Mucosa of stomach (tissue), 1 donor: ENCODE measurements around the gene SNRPA.

ENCODE experiments used
- H3K27me3 ChIP-seq: one replicate; pipeline ENCODE4 v1.7.0; 2013; ENCODE audit warnings: mild to moderate bottlenecking, low read length; ENCODE audit not compliant: control insufficient read depth, insufficient read depth
- H3K36me3 ChIP-seq: one replicate; pipeline ENCODE4 v1.7.0; 2013; ENCODE audit warnings: low read length; ENCODE audit not compliant: control insufficient read depth, insufficient read depth
- H3K4me1 ChIP-seq: one replicate; pipeline ENCODE4 v1.7.0; 2013; ENCODE audit warnings: mild to moderate bottlenecking, low read length; ENCODE audit not compliant: control insufficient read depth, insufficient read depth
- H3K4me3 ChIP-seq: one replicate; pipeline ENCODE4 v1.7.0; 2013; ENCODE audit warnings: low read length
- H3K9ac ChIP-seq: one replicate; pipeline ENCODE4 v1.7.0; 2013; ENCODE audit warnings: mild to moderate bottlenecking, low read length, moderate library complexity
- H3K9me3 ChIP-seq: one replicate; pipeline ENCODE4 v1.7.0; 2013; ENCODE audit warnings: mild to moderate bottlenecking, low read length, moderate library complexity; ENCODE audit not compliant: control insufficient read depth
- donor health status: Pancreatic carcinoma.

Gene SNRPA

GRCh38 chr19:40750874-40751537, at the start of gene SNRPA:
TSS of gene SNRPA (plus strand) at chr19:40751203. CDS start at chr19:40751409, 206 bp downstream.
- peaks cover 26% of the 10 kb centered on the region for H3K4me1 ChIP-seq

DNA sequence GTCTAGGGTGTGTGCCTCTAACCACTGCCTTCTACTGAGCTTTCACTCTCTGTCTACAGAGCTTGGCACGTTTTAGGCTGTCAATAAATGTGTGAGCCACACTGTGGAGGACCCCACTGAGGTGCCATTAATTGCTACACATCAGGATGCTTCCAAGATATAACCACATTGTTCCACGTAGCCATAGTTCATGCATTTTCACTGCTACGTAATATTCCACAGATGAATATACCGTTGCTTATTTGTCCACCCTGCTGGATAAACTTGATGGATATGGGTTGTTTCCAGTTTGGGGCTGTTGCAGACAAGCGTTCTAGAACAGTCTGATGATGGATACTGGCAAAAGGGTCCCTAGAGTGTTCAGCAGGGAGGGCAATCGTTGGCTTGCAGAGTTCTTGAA, 49.2 kb upstream of the SNRPA start:
- Histone ChIP-seq H3K4me3 (no peak overlapping the region), H3K9me3 (no peaks in the 10 kb centered on the region), H3K36me3 (peaks cover 24% of the 10 kb centered on the region), H3K9ac (no peak overlapping the region), H3K4me1 (no peaks in the 10 kb centered on the region), H3K27me3 (no peaks in the 10 kb centered on the region)

More at GRCh38 chr19:40750874-40751537, at the start of gene SNRPA:
- Histone ChIP-seq H3K36me3 (no peaks in the 10 kb centered on the region), H3K9me3 (no peaks in the 10 kb centered on the region), H3K4me3 (peak within 1 kb of the TSS; percentile 88), H3K9ac (peak within 1 kb of the TSS; percentile 85), H3K27me3 (no peaks in the 10 kb centered on the region)

GRCh38 chr19:40702337-40703012, 48.5 kb upstream of the SNRPA start:
- Histone ChIP-seq H3K4me3 (no peak overlapping the region), H3K27me3 (no peaks in the 10 kb centered on the region), H3K9ac (no peak overlapping the region), H3K36me3 (peaks cover 24% of the 10 kb centered on the region), H3K9me3 (no peaks in the 10 kb centered on the region), H3K4me1 (no peaks in the 10 kb centered on the region)

GRCh38 chr19:40703029-40703755, 47.8 kb upstream of the SNRPA start:
- Histone ChIP-seq H3K9ac (no peak overlapping the region), H3K9me3 (no peaks in the 10 kb centered on the region), H3K4me1 (no peaks in the 10 kb centered on the region), H3K27me3 (no peaks in the 10 kb centered on the region), H3K4me3 (no peak overlapping the region), H3K36me3 (peaks cover 24% of the 10 kb centered on the region)

DNA sequence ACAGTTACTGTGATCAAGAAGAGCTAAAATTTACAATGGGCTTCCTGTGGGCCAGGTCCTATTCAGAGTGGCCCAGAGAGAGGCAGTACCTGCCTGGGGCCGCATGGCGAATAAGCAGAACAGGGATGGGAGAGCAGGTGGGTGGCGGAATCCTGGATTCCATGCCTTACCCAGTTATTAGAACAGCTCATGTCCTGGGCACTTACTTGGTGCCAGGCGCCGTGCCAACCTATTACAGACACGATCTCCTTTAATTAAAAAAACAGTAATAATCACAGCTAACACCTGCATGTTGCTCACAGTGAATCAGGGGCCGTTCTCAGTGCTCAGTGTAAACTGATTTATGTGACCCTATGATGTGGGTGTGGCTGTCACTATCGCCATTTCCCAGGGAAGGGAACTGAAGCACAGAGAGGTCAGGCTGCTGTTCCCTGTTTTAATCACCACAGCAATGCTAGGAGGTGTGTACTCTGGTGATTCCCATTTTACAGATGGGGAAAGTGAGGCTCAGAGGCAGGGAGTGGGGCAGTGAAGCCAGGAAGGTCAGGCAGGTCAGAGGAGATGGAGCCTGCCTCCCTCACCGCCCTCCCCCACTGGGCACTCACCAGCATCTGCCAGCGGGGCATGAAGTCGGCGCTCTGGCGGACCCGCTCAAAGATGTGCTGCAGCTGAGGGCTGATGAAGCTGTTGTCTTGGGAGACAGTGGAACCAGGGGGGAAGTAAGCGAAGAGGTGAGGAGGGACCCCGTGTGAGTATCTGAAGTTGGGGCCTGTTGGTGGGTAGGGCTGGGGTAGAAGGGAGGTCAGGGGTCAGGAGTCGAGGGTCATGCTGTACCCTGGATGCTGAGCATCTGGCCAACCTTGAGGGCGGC, 46.3 kb upstream of the SNRPA start:
- Histone ChIP-seq H3K4me3 (no peak overlapping the region), H3K36me3 (peaks cover 20% of the 10 kb centered on the region)

DNA sequence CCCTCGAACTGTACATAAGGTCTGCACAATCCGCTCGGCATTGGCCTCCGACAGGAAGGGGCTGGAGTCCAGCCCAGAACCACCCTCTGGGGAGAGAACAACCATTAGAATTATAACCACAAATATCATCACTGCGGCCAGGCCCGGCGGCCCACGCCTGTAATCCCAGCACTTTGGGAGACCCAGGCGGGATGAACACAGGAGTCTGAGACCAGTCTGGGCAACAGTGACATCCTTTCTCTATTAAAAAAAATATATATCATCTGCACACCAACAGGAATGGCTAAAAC, 45.7 kb upstream of the SNRPA start:
- H3K4me3 ChIP-seq = no peak overlapping the region
- H3K9me3 ChIP-seq = no peaks in the 10 kb centered on the region
- no peaks in the 10 kb centered on the region for H3K27me3 ChIP-seq
- H3K9ac ChIP-seq = no peak overlapping the region
- no peaks in the 10 kb centered on the region for H3K4me1 ChIP-seq
- peaks cover 16% of the 10 kb centered on the region for H3K36me3 ChIP-seq

More for the DNA sequence above, 46.3 kb upstream of the SNRPA start:
- no peaks in the 10 kb centered on the region for H3K4me1 ChIP-seq
- no peaks in the 10 kb centered on the region for H3K27me3 ChIP-seq
- H3K9me3 ChIP-seq = no peaks in the 10 kb centered on the region
- no peak overlapping the region for H3K9ac ChIP-seq

GRCh38 chr19:40705950-40706619, 44.9 kb upstream of the SNRPA start:
- no peak overlapping the region for H3K9ac ChIP-seq
- H3K4me1 ChIP-seq = no peaks in the 10 kb centered on the region
- no peaks in the 10 kb centered on the region for H3K9me3 ChIP-seq
- no peak overlapping the region for H3K4me3 ChIP-seq
- H3K36me3 ChIP-seq = peaks cover 16% of the 10 kb centered on the region
- no peaks in the 10 kb centered on the region for H3K27me3 ChIP-seq

DNA sequence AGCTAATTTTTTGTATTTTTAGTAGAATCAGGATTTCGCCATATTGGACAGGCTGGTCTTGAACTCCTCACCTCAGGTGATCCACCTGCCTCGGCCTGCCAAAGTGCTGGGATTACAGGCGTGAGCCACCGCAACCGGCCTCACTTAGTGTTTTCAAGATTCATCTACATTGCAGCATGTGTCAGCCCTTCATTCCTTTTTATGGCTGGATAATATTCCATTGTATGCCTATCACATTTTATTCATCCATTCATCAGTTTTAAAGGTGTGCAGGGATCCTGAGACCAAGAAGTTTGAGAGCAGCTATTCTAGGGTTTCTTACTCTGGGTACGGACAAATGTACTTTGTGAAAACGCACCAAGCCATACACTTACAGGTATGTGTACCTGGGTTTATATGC, 43.4 kb upstream of the SNRPA start:
- no peaks in the 10 kb centered on the region for H3K9me3 ChIP-seq
- H3K4me1 ChIP-seq = no peaks in the 10 kb centered on the region
- H3K4me3 ChIP-seq = no peak overlapping the region
- peaks cover 1% of the 10 kb centered on the region for H3K36me3 ChIP-seq
- H3K27me3 ChIP-seq = no peaks in the 10 kb centered on the region
- H3K9ac ChIP-seq = no peak overlapping the region

GRCh38 chr19:40709817-40710216, 41.2 kb upstream of the SNRPA start:
- Histone ChIP-seq H3K9me3 (no peaks in the 10 kb centered on the region), H3K4me3 (no peak overlapping the region), H3K27me3 (no peaks in the 10 kb centered on the region), H3K4me1 (peaks cover 6% of the 10 kb centered on the region), H3K36me3 (no peaks in the 10 kb centered on the region), H3K9ac (no peak overlapping the region)

DNA sequence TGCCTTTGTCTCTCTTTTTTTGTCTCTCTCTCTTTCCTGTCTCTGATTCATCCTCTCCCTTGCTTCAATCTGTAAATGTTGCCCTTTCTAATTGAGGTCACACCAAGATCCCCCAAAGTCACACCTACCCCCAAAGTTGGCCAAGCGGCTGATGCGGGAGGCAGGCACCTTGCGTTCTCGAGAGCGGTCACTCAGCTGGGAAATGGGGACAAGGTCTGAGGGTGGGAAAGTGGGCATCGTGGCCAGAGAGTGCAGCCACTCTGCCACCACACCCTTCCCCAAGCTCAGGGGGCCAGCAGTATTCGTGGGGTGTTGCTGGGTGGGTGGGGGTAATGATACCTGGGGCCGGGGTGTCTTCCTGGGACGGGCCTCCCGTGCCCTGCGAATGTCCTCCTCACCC, 37.1 kb upstream of the SNRPA start:
- Histone ChIP-seq H3K9me3 (no peaks in the 10 kb centered on the region), H3K4me1 (peaks cover 25% of the 10 kb centered on the region), H3K4me3 (no peak overlapping the region), H3K27me3 (no peaks in the 10 kb centered on the region), H3K36me3 (no peaks in the 10 kb centered on the region), H3K9ac (peak overlapping the region; percentile 95)

- peak overlapping the region; percentile 95 for H3K9ac ChIP-seq
- H3K4me3 ChIP-seq = peak overlapping the region; percentile 76
- H3K9me3 ChIP-seq = no peaks in the 10 kb centered on the region
- peaks cover 32% of the 10 kb centered on the region for H3K4me1 ChIP-seq
- H3K27me3 ChIP-seq = no peaks in the 10 kb centered on the region
- H3K36me3 ChIP-seq = no peaks in the 10 kb centered on the region
Measured at GRCh38 chr19:40714441-40715299, 36.3 kb upstream of the SNRPA start.
